HepG2 (cell line): ENCODE data around the gene C10orf71. TPM values are rescaled to one million over a fixed set of nuclear protein-coding genes. Genes with fewer than 3 reads are reported as not detected.

Experiments
- ATAC-seq: fragments of 200-7000 bp; cut with Tn5 transposase; 3 replicates; pipeline ENCODE4 v1.9.1; 2020; ENCODE audit warnings: mild to moderate bottlenecking, moderate library complexity
- BruUV-seq: library from RNA; stranded (reverse); fragments of 400-500 nt; replicated peaks from 2 replicates; lab custom pipeline; 2021; lab: Mats Ljungman, UMichigan
- CTCF ChIA-PET: fragments of 300-600 bp; formaldehyde crosslinking; extraction: SDS; loops from one replicate; lab custom pipeline; 2021; ENCODE audit warnings: low total read pairs, inconsistent platforms, low intra/inter-chr PET ratio; lab: Yijun Ruan, JAX
- POLR2A ChIA-PET: fragments of 350-600 bp; sonication (Branson Sonifier 250); formaldehyde crosslinking; loops from one replicate; lab custom pipeline; 2020; ENCODE audit warnings: antibody characterized with exemption, inconsistent platforms; lab: Yijun Ruan, JAX
- DNase-seq: peaks from one replicate; pipeline ENCODE4 v3.0.0-alpha.2; 2015; ENCODE audit warnings: low spot score
- FAIRE-seq: peaks from 3 replicates; lab custom pipeline; 2011; peaks lifted over from hg19 to GRCh38; lab: Jason Lieb, UNC
- H2AFZ ChIP-seq: one replicate; pipeline ENCODE4 v1.6.1; 2011; ENCODE audit warnings: low read length, inconsistent platforms
- H3K27ac ChIP-seq: fragments of 300-600 bp; 3 replicates; pipeline ENCODE4 v1.8.0; 2011; ENCODE audit warnings: mixed run types, mild to moderate bottlenecking, mixed read lengths, low read length, inconsistent platforms; ENCODE audit not compliant: insufficient read depth; ENCODE audit errors: extremely low read length
- H3K27me3 ChIP-seq, 2 experiments: fragments of 200-600 bp in 1 of 2; 2 replicates in 1 of 2; 3 replicates in 1 of 2; pipeline versions ENCODE4 v1.6.0 to v1.8.0; 2011; ENCODE audit warnings: low read length in 2 of 2, mild to moderate bottlenecking in 2 of 2, moderate library complexity in 2 of 2, inconsistent platforms in 1 of 2; ENCODE audit not compliant: insufficient read depth in 2 of 2, control insufficient read depth in 1 of 2
- H3K36me3 ChIP-seq, 2 experiments: fragments of 200-600 bp in 1 of 2; replicated peaks in 1 of 2; 2 replicates in 1 of 2; 3 replicates in 1 of 2; pipeline versions ENCODE4 v1.5.1 to v1.8.0; 2011; ENCODE audit warnings: low read length in 2 of 2, inconsistent platforms in 1 of 2; ENCODE audit not compliant: insufficient read depth in 2 of 2, control insufficient read depth in 1 of 2
- H3K4me1 ChIP-seq: 2 replicates; pipeline ENCODE4 v1.5.1; 2012; ENCODE audit warnings: low read length, inconsistent platforms; ENCODE audit not compliant: insufficient read depth
- H3K4me2 ChIP-seq: 2 replicates; pipeline ENCODE4 v1.6.0; 2011; ENCODE audit warnings: low read depth, low read length, inconsistent platforms
- H3K4me3 ChIP-seq, 3 experiments: fragments of 200-600 bp in 1 of 3; sonication (generic), shearing (Covaris generic) in 1 of 3; replicated peaks in 1 of 3; 2 replicates each; pipeline ENCODE4 v1.5.1; 2011 to 2016; ENCODE audit warnings: low read length in 3 of 3, inconsistent platforms in 2 of 3, low read depth in 2 of 3, mild to moderate bottlenecking in 2 of 3, control low read depth in 1 of 3, mixed read lengths in 1 of 3; ENCODE audit not compliant: insufficient read depth in 1 of 3
- H3K79me2 ChIP-seq: one replicate; pipeline ENCODE4 v1.6.1; 2011; ENCODE audit warnings: low read length, inconsistent platforms; ENCODE audit not compliant: insufficient read depth
- H3K9ac ChIP-seq: 2 replicates; pipeline ENCODE4 v1.6.0; 2011; ENCODE audit warnings: mild to moderate bottlenecking, low read depth, low read length, inconsistent platforms; ENCODE audit not compliant: insufficient read depth
- H3K9me3 ChIP-seq: 2 replicates; pipeline ENCODE4 v1.5.1; 2012; ENCODE audit warnings: mild to moderate bottlenecking, low read length
- H4K20me1 ChIP-seq: 2 replicates; pipeline ENCODE4 v1.6.0; 2011; ENCODE audit warnings: inconsistent platforms, mild to moderate bottlenecking, low read length, moderate library complexity; ENCODE audit not compliant: insufficient read depth
- ASH2L ChIP-seq: fragments of 300-600, 200-600 bp; sonication (generic); IDR thresholded peaks from 2 replicates; pipeline ENCODE4 v1.7.0; 2017; ENCODE audit warnings: low read depth, mild to moderate bottlenecking, moderate library complexity, mixed read lengths, low read length; ENCODE audit not compliant: insufficient read length
- CEBPG ChIP-seq: IDR thresholded peaks from 2 replicates; pipeline ENCODE4 v1.6.1; 2016
- CHD2 ChIP-seq: IDR thresholded peaks from 2 replicates; pipeline ENCODE4 v1.6.1; 2011; ENCODE audit warnings: low read depth, low read length, improper control_type of control experiment
- FIP1L1 ChIP-seq: fragments of 200-400 bp; formaldehyde crosslinking; IDR thresholded peaks from 2 replicates; pipeline ENCODE4 v1.6.1; 2018; ENCODE audit warnings: low read depth, mild to moderate bottlenecking, low read length, moderate library complexity, borderline replicate concordance; ENCODE audit not compliant: insufficient read depth
- FOXP1 ChIP-seq, 2 experiments: fragments of 450-650 bp in 1 of 2; IDR thresholded peaks; 2 replicates each; pipeline ENCODE4 v1.6.1; 2017 to 2018; ENCODE audit warnings: antibody characterized with exemption in 1 of 2
- HDAC6 ChIP-seq: fragments of 200-600 bp; sonication (generic); IDR thresholded peaks from 2 replicates; pipeline ENCODE4 v1.7.0; 2017; ENCODE audit warnings: mild to moderate bottlenecking, antibody characterized with exemption, low read length, low read depth
- HOXA3 ChIP-seq: sonication (generic); formaldehyde crosslinking; IDR thresholded peaks from 2 replicates; pipeline ENCODE4 v1.5.0; 2020; ENCODE audit warnings: missing genetic modification reagents
- KDM5A ChIP-seq: fragments of 200-600 bp; sonication (generic); IDR thresholded peaks from 2 replicates; pipeline ENCODE4 v1.7.0; 2018; ENCODE audit warnings: antibody characterized with exemption, mild to moderate bottlenecking, low read length, borderline replicate concordance
- KDM5B ChIP-seq: sonication (generic); formaldehyde crosslinking; IDR thresholded peaks from 2 replicates; pipeline ENCODE4 v1.4.0; 2020; ENCODE audit warnings: missing genetic modification reagents, mild to moderate bottlenecking, borderline replicate concordance
- PHF8 ChIP-seq: sonication (generic); formaldehyde crosslinking; IDR thresholded peaks from 2 replicates; pipeline ENCODE4 v1.5.0; 2020; ENCODE audit warnings: missing genetic modification reagents
- SP5 ChIP-seq: IDR thresholded peaks from 2 replicates; pipeline ENCODE4 v1.6.1; 2016; ENCODE audit warnings: low read depth, borderline replicate concordance
- TARDBP ChIP-seq: sonication (generic); formaldehyde crosslinking; IDR thresholded peaks from 2 replicates; pipeline ENCODE4 v1.8.0; 2022; ENCODE audit warnings: mild to moderate bottlenecking, missing genetic modification reagents
- ZBTB7B ChIP-seq: sonication (generic); formaldehyde crosslinking; IDR thresholded peaks from 2 replicates; pipeline ENCODE4 v1.4.0; 2020; ENCODE audit warnings: missing genetic modification reagents
- ZNF547 ChIP-seq: sonication (generic); formaldehyde crosslinking; IDR thresholded peaks from 2 replicates; pipeline ENCODE4 v1.5.1; 2020; ENCODE audit warnings: mild to moderate bottlenecking, missing genetic modification reagents
- WGBS: methylation state at CpG from one replicate; pipeline ENCODE4 v1.1.6; 2017; ENCODE audit warnings: low lambda C conversion rate; 5-methylcytosine and 5-hydroxymethylcytosine counted together
- in situ Hi-C: cut with HindIII; loops from 2 replicates; pipeline ENCODE4 v1.10.0; 2017; ENCODE audit warnings: low pct_unique_long_range_greater_than_20kb; ENCODE audit not compliant: extremely low pct_ligation_motif_present
- intact Hi-C: fragments of 100-400 bp; cut with micrococcal nuclease; formaldehyde crosslinking; loops from one replicate; pipeline ENCODE4 v1.10.0; 2022; ENCODE audit not compliant: unreplicated experiment
- polyA plus RNA-seq, 8 experiments: library from polyadenylated mRNA; depleted of rRNA in 3 of 8; stranded (reverse) in 7 of 8; unstranded in 1 of 8; fragments of >200 nt; fragmentation: Illumina TruSeq in 4 of 8; extraction: Trizol in 4 of 8; gene quantifications; 2 replicates each; pipeline versions ENCODE4 v1.2.1 to v1.2.3, GENCODE V29; 2011 to 2016; ENCODE audit warnings: low read depth in 4 of 8, missing spikeins in 1 of 8, mixed read lengths in 1 of 8; ENCODE audit not compliant: insufficient read depth in 1 of 8
- total RNA-seq, 5 experiments: library from RNA; depleted of rRNA; stranded (reverse); fragments of >200 nt; fragmentation: Illumina TruSeq; extraction: Trizol; gene quantifications; 2 replicates each; pipeline ENCODE4 v1.2.3, GENCODE V29; 2016; ENCODE audit warnings: low read depth in 1 of 5
- TF ChIP-seq, protein P1 (sequence below): sonication (generic); formaldehyde crosslinking; IDR thresholded peaks from 2 replicates; pipeline ENCODE4 v1.4.0; 2020; ENCODE audit warnings: missing genetic modification reagents
- TF ChIP-seq, protein P2 (sequence below): sonication (generic); formaldehyde crosslinking; IDR thresholded peaks from 2 replicates; pipeline ENCODE4 v1.5.1; 2020; ENCODE audit warnings: missing genetic modification reagents, mild to moderate bottlenecking, borderline replicate concordance
- TF ChIP-seq, protein P3 (sequence below): sonication (generic); formaldehyde crosslinking; IDR thresholded peaks from 2 replicates; pipeline ENCODE4 v1.5.0; 2020; ENCODE audit warnings: missing genetic modification reagents

C10orf71 gene
- total and polyA plus RNA-seq, 2 of the 13 experiments (the other 11 are each of a cell fraction or from before 2014, with no cell fraction given): not detected

DNA sequence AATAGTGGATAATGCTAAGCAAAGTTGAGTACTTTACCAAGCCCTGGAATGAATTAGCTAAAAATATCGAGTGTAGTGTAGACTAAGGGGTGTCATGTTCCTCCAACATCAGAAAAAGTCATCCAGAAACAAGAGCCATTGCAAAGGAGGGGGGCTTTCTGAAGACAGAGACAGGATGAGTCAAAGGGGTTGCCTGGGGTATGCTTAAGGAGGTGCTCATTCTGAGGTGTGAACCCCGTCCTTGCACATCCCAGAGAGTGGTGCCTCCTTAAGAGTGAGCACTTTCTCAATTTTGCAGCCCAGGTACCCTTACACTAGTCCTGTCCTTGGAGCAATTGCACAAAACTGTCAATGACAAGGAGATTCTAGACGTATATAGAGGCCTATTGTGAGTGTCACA is 43.1 kb upstream of the C10orf71 start:
- ChIA-PET POLR2A (no interaction called here), CTCF (no interaction called here)
- Histone ChIP-seq H4K20me1 (no peaks in the 10 kb centered on the region), H3K27me3 (0 out of 5 replicates have a peak, but pooled peaks cover 0 to 8% of the 10 kb centered on the region in 2 experiments), H3K4me1 (no peaks in the 10 kb centered on the region), H3K4me3 (no peak overlapping the region), H3K4me2 (no peak overlapping the region), H3K9ac (no peak overlapping the region), H3K36me3 (no peaks in the 10 kb centered on the region), H2AFZ (no peak overlapping the region), H3K27ac (no peak overlapping the region), H3K9me3 (no peaks in the 10 kb centered on the region), H3K79me2 (no peaks in the 10 kb centered on the region)
- intact Hi-C loops (no loop called here), in situ Hi-C loops (no loop called here)
- DNase-seq (no peak), ATAC-seq (no peak), FAIRE-seq (no peak)
- no peak for TF ChIP-seq TARDBP (CRISPR knock-in tag)
- 0% methylated on average over 3 of the region's 3 CpGs for WGBS
- no TSS peak for BruUV-seq

DNA sequence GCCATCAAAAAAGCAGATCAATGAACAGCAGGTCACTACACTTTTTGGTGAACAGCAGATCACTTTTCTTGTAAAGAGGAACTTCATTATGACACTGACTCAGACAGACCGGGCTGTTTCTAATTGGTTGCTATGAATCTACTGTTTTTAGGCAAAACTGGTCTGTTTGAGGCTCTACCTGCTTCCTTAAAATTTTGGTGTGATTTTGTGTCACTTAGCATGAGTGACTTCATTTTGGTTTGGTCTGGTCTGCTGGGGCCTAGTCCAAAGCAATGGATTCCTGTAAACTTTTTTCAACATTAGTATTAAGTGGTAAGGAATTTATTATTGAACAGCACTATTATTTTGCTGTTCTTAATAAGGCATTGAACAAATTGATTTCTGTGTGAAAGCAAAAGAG is 41.8 kb upstream of the C10orf71 start:
- FAIRE-seq (no peak), DNase-seq (no peak), ATAC-seq (no peak)
- ChIA-PET POLR2A (no interaction called here), CTCF (no interaction called here)
- Histone ChIP-seq H4K20me1 (no peaks in the 10 kb centered on the region), H3K9me3 (no peaks in the 10 kb centered on the region), H2AFZ (no peak overlapping the region), H3K27me3 (0 out of 5 replicates have a peak, but pooled peaks cover 0 to 8% of the 10 kb centered on the region in 2 experiments), H3K27ac (no peak overlapping the region), H3K4me1 (no peaks in the 10 kb centered on the region), H3K79me2 (no peaks in the 10 kb centered on the region), H3K4me3 (no peak overlapping the region), H3K36me3 (no peaks in the 10 kb centered on the region), H3K4me2 (no peak overlapping the region), H3K9ac (no peak overlapping the region)
- intact Hi-C loops: no loop called here
- TF ChIP-seq HDAC6: no peak
- no peak for TF ChIP-seq PHF8 (CRISPR knock-in tag)
- no peak for TF ChIP-seq ZNF547 (CRISPR knock-in tag)
- no peak for TF ChIP-seq ZBTB7B (CRISPR knock-in tag)
- no peak for TF ChIP-seq FOXP1 (IDR thresholded peaks at IDR 0.05)
- no peak for TF ChIP-seq FOXP1 (CRISPR knock-in tag; IDR thresholded peaks at IDR 0.05)
- no peak for TF ChIP-seq ASH2L
- TF ChIP-seq KDM5B: no peak
- TF ChIP-seq KDM5A: no peak
- TF ChIP-seq, protein P1, sequence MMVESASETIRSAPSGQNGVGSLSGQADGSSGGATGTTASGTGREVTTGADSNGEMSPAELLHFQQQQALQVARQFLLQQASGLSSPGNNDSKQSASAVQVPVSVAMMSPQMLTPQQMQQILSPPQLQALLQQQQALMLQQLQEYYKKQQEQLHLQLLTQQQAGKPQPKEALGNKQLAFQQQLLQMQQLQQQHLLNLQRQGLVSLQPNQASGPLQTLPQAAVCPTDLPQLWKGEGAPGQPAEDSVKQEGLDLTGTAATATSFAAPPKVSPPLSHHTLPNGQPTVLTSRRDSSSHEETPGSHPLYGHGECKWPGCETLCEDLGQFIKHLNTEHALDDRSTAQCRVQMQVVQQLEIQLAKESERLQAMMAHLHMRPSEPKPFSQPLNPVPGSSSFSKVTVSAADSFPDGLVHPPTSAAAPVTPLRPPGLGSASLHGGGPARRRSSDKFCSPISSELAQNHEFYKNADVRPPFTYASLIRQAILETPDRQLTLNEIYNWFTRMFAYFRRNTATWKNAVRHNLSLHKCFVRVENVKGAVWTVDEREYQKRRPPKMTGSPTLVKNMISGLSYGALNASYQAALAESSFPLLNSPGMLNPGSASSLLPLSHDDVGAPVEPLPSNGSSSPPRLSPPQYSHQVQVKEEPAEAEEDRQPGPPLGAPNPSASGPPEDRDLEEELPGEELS (CRISPR knock-in tag): no peak
- TF ChIP-seq SP5 (CRISPR knock-in tag): no peak
- TF ChIP-seq CEBPG: no peak
- no peak for TF ChIP-seq FIP1L1
- TF ChIP-seq, protein P2, sequence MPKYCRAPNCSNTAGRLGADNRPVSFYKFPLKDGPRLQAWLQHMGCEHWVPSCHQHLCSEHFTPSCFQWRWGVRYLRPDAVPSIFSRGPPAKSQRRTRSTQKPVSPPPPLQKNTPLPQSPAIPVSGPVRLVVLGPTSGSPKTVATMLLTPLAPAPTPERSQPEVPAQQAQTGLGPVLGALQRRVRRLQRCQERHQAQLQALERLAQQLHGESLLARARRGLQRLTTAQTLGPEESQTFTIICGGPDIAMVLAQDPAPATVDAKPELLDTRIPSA: no peak
- no peak for TF ChIP-seq CHD2
- no peak for TF ChIP-seq HOXA3
- TF ChIP-seq, protein P3, sequence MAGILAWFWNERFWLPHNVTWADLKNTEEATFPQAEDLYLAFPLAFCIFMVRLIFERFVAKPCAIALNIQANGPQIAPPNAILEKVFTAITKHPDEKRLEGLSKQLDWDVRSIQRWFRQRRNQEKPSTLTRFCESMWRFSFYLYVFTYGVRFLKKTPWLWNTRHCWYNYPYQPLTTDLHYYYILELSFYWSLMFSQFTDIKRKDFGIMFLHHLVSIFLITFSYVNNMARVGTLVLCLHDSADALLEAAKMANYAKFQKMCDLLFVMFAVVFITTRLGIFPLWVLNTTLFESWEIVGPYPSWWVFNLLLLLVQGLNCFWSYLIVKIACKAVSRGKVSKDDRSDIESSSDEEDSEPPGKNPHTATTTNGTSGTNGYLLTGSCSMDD (CRISPR knock-in tag): no peak
- no TSS peak for BruUV-seq
- in situ Hi-C loops: no loop called here
- WGBS: 0% methylated on average over 1 of the region's 1 CpG
